COR-L47 (cell line): ENCODE measurements around the gene ZFP36L1.
"Not testable (repeated sequence)": the region's sequence is repeated elsewhere in the genome, so short reads cannot be mapped to it uniquely, and the experiment has no call there.

Source experiments
- DNase-seq: peaks from one replicate; lab custom pipeline; 2025; lab: John Stamatoyannopoulos, UW

The ZFP36L1 gene

DNA sequence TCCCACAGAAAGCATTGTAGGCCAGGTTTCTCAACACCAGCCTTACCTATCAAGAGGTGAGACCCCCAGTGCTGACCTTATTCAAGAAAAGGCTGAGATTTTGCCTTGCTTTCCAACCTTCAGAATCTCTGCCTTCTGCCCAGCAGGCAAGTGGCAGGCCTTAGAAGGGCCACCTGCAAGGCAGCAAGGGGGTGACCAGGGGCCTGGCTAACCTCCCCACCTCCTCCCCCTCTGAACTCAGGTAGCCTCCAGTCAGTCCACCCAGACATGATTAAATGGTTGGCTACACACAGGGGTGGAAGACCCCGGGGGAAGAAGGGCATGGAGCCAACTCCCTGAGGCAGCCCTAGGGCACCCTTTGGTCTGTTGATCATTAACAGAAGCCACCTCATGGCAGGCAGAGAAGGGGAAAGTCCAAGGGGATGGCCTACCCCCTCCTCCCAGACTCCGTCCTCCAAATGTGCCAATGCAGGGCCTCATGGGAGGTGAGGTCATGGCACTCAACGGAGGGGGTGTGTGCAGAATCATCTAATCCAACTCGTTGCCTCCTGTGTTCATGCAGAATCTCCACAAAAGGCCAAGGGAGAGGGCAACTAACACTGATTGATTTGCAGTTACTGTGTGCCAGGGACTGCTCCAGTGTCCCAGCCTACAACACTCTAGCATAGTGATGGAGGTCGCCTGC lies 8.5 kb downstream of the ZFP36L1 start:
- DNase-seq: no peak

GRCh38 chr14:68783408-68784225 lies 9.2 kb downstream of the ZFP36L1 start:
- no peak for DNase-seq

GRCh38 chr14:68782091-68782981 lies 10.5 kb downstream of the ZFP36L1 start:
- DNase-seq: no peak

DNA sequence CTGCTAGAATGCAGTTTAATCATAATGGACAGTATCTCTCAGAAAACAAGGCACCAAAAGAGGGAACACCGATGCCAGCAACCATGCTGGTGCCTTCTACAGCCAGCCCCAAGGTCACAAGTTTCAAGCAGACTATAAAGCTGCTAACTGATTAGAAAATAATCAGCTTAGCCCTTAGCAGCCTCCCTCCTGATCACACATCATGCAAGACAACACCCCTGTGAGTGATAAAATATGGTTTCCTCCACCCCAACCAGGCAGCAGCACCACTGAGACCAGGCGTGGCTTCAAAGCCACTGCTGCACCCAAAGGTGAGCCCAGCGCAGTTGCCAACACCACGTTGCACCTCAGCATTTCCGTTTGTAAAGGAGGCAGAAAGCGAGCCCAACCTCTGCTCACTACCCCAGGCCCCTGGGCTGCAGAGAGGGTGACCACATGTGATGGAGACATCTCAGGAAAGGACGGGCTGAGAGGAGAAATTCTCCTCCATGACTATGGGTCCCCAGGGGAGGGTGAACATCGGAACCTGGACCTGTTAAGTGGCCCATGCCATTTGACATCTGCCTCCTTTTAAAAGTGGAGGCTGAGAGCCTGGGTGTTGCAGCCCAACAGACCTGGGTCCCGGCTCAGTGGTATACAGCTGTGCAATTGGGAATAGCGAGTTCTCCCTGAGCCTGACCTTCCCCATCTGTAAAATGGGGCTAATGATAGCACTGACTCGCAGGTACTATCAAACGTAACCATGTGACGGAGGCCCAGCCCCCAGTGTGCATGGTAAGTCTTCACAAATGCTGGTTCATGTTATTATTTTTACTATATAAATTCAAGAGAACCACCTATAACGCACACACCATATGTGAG lies 11.5 kb downstream of the ZFP36L1 start:
- DNase-seq: no peak

DNA sequence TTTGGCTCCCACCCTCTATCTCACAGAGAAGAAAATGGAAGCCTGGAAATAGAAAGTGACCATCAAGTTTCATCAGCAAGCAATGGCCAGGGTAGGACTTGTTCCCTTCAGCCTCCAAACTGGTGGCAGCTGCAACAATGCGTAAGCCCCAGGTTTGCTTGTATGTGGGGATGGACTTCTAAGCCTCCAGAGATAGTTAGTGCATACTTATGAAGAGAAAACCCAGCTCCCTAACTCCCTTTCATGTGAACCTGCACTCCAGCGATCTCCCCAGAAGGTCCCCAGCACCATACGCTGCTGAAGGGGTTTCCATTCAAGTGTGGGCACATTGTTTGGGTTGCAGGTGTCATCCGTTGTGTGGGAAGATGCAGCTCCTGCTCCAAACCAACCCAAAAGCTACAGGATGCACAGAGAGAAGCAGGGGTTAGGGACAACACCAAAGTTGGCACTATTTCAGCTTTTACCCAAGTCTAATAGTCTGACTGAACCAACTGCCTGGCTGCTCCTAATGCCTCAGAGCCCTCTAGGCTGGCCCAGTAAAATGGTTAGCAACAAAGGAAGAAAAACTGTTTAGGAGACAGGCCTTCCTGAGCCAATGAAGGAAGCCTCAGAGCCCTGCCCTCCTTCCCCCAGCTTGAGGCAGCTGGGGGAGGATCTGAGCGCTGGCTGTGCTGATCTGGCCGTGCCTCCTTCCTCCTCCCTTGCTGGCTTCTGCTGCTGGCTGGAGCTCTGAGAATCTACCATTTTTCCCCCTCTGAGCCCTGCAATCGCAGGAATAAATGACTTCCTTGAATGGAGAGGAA lies 12.3 kb downstream of the ZFP36L1 start:
- DNase-seq: no peak

- DNase-seq: no peak
These were observed 13.0 kb downstream of the ZFP36L1 start for GRCh38 chr14:68779761-68780323.

DNA sequence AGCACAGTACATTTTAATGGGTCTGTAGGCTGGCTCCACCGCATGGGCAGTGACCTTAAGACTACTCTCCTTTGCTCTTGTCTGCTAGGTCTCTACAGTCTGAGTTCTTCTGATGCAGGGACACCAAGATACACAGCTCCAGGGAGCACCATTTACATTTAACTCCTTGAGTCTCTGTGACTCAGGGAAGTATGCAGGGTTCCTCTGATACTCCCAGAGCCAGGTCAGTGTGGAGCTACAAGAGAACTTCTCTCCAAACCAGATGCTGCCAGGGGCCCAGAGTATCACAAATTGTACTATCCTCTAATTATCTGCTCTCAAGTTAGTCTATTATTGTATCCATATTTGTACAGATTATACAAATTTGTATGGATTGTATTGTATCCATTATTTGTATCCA lies 15.2 kb downstream of the ZFP36L1 start:
- DNase-seq: no peak

DNA sequence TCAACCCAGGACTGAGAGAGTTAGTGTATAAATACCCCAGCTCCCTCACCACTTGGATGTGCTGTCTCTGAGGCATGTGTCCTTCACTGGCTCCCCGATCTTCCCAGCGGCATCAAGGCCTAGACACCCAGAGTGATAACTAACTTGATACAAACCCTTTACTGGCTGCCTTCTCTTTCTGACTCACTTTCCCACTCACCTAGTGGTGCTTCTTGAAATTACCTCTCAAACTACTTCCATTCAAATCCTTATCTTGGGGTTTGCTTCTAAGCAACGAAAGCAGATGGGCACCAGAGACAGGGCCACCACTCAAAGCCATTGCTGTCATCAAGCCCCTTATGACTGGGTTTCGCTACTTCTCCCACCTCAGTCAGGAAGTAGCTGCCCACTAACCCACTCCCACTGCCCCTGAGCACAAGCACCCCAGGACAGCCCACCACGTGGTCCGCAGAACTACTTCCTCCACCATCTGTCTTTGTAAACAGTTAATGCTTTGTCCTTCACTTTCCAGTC lies 17.2 kb downstream of the ZFP36L1 start:
- DNase-seq: no peak

GRCh38 chr14:68774771-68775613 lies 17.9 kb downstream of the ZFP36L1 start:
- DNase-seq: no peak

GRCh38 chr14:68772761-68773381 lies 20.0 kb downstream of the ZFP36L1 start:
- no peak for DNase-seq

DNA sequence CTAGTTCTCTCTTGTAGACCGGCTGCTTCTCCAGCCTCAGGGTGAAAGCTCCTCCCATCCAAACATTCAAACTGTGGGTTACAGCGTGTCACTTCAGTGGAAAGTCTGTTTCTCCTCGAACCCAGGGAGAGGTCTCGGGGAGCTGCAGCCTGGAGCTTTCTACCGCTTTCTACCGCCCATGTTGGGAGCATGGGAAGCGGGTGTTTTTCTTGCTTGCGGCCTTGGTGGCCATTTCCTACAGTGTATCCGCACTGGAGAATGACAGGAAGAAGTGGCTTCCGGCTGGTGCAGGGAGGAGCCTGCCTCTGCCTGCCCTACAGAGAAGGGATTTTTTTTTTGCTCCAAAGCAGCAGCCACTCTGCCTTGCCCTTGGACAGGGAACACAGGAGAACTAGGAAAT lies 21.2 kb downstream of the ZFP36L1 start:
- no peak for DNase-seq

DNA sequence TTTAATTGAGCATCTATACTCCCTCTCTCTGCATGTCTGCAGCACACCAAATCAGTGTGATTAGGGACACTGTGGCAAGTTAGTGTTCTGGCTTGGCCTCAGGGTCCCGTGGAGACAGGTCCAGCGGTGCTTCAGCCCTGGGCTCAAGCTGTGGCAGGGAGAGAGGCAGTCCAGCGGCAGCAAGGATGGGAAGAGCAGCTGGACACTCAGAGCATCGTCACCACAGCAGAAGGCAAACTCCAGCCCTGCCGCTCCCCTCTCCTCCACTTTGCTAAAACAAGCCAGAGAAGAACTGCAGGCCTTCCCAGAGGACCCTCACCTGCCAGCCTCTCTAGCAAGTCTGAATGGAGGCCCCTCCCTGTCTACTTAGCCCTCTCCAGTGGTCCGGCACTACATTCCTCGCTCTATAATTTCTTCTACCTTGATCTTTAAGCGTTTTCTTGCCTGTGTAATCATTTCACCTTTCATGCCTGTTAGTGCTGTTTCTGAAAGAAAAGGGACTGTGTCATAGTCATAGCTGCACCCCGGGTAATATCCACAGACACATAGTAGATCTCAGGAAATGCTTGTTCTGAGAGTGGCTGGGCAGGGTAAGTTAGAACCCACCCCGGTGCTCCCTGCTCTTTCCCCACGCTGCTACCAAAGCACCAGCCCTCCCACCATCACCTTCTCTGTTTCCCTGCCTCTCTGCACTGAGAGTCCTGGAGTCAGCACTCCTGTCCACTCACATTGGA lies 22.1 kb downstream of the ZFP36L1 start:
- no peak for DNase-seq

GRCh38 chr14:68770051-68770450 lies 22.8 kb downstream of the ZFP36L1 start:
- no peak for DNase-seq

DNA sequence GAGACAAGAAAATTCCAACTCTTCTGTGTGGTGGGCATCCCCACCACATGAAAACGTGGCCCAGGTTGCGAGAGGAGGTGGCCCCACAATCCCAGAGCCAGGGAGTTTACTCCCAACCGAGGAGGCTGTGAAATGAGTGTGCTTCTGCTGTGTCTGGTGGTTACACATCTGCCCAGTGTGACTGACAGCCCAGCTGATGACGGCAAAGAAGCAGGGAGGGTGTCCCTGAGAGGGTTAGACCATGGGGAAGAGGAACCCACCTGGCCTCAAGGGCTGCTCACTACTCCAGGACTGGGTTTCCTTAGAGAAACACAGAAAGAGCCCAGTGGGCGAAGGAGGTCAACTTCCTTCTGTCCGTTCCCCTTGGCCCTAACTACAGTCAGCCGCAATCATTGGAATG lies 24.6 kb downstream of the ZFP36L1 start:
- no peak for DNase-seq

DNA sequence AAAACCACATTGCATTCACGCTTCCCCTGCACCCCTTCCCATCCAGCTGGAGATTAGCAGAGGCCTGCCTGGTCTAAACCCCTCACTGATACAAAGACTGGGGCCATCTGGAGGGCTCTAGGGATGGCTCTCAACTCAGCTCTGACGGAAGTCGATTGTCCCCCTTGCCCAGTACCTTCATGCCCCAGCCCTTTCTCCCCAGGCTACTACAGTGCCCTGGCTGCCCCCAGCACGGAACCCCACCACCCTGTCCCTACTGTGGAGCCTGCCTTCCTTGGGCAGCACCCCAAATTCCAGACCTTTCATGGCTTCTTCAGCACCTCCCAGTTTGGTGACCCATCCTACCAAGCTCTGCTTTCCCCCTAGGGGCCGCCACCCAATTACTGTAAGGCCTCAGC lies 25.6 kb downstream of the ZFP36L1 start:
- no peak for DNase-seq

GRCh38 chr14:68766299-68767247 lies 26.3 kb downstream of the ZFP36L1 start:
- DNase-seq: no peak

GRCh38 chr14:68763843-68764242 lies 29.0 kb downstream of the ZFP36L1 start:
- not testable (repeated sequence) for DNase-seq
